ENCODE data around the gene CCDC32. TPM values are rescaled to one million over a fixed set of nuclear protein-coding genes. Genes with fewer than 3 reads are reported as not detected.

The CCDC32 gene
- total RNA-seq, 2 donors from 2014 or later: 27.5 to 32.0 TPM

DNA sequence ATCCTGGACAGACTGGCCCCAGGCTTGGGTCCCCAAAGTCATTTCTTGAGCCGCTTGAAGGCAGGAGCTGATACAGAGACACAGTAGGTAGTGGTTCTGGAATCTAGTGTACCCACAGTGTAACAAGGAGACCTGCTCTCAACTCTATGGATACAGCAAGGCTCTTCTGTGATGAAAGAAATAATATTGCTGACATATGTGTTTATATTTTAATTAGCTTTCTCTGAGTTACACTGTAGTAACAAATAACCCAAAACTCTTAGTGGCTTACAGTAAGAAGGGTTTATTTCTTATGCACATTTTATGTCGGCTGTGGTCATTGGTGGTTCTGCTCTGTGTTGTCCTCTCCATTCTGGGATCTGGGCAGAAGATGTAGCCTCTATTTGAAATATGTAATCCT is 48.5 kb downstream of the CCDC32 start:
- DNase-seq: no peak
- H3K36me3 ChIP-seq: no peaks in the 10 kb centered on the region

GRCh38 chr15:40513609-40514008 is 51.2 kb downstream of the CCDC32 start:
- no peak for TF ChIP-seq CTCF (IDR thresholded peaks at IDR 0.05)
- Histone ChIP-seq H3K9ac (ENCODE audit: low read depth in 2 of 2, low read length in 2 of 2) (no peak overlapping the region), H3K9me3 (no peaks in the 10 kb centered on the region), H3K4me1 (no peaks in the 10 kb centered on the region), H3K27me3 (no peaks in the 10 kb centered on the region), H3K27ac (no peak overlapping the region), H3K36me3 (no peaks in the 10 kb centered on the region), H3K4me3 (no peak overlapping the region)
- intact Hi-C loops (cut with DNase I): no loop called here
- DNase-seq: no peak

More for the DNA sequence above, 48.5 kb downstream of the CCDC32 start:
- intact Hi-C loops (cut with DNase I): no loop called here
- Histone ChIP-seq H3K27me3 (no peaks in the 10 kb centered on the region), H3K4me3 (no peak overlapping the region), H3K9me3 (no peaks in the 10 kb centered on the region), H3K4me1 (no peaks in the 10 kb centered on the region), H3K27ac (no peak overlapping the region), H3K9ac (ENCODE audit: low read depth in 2 of 2, low read length in 2 of 2) (no peak overlapping the region)
- no peak for TF ChIP-seq CTCF (IDR thresholded peaks at IDR 0.05)

GRCh38 chr15:40512440-40512839 is 52.4 kb downstream of the CCDC32 start:
- no peak for DNase-seq
- Histone ChIP-seq H3K27ac (no peak overlapping the region), H3K36me3 (no peaks in the 10 kb centered on the region), H3K9ac (ENCODE audit: low read depth in 2 of 2, low read length in 2 of 2) (no peak overlapping the region), H3K4me1 (no peaks in the 10 kb centered on the region), H3K27me3 (no peaks in the 10 kb centered on the region), H3K4me3 (no peak overlapping the region), H3K9me3 (no peaks in the 10 kb centered on the region)
- intact Hi-C loops (cut with DNase I): no loop called here
- TF ChIP-seq CTCF (IDR thresholded peaks at IDR 0.05): no peak

DNA sequence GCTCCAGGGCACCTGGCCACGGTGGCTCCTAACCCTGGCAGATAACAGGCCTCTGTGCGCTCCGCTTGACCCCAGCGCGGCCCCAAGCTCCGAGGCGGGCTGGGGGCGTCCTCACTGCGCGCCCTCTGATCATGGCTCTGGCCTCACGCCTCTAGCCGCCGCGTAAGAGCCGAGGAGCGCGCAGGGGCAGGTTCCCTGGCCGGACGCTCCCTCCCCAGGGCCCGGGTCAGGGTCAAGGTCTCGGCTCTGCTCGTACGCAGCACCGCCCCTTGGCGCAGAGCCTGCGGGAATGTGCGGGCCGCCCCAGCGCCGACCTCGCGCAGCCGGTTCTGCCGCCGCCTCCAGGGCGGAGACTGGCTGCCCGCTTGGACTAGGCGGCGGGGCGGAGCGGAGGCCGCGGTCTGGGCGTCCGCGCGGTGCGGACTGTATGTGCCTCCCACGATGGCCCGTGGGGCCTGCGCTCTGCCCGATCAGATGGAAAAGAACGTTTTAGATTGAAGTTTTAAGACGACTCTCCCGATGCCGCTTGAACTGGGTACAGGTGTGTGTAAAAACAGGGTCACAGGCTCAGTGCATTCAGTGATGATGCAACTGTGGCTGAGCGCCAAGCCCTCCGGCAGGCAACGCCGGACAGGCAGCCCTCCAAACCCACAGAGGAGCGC is 53.2 kb downstream of the CCDC32 start:
- Histone ChIP-seq H3K27ac (no peak overlapping the region), H3K4me1 (no peaks in the 10 kb centered on the region), H3K9ac (ENCODE audit: low read depth in 2 of 2, low read length in 2 of 2) (peak overlapping the region; percentile 65 to 72), H3K36me3 (no peaks in the 10 kb centered on the region), H3K9me3 (no peaks in the 10 kb centered on the region), H3K4me3 (peak overlapping the region; percentile 60), H3K27me3 (no peaks in the 10 kb centered on the region)
- intact Hi-C loops (cut with DNase I): no loop called here
- peak; percentile 88 for DNase-seq
- TF ChIP-seq CTCF (IDR thresholded peaks at IDR 0.05): no peak

- H3K9ac ChIP-seq (ENCODE audit: low read depth in 2 of 2, low read length in 2 of 2): peak overlapping the region; percentile 65 to 72
- intact Hi-C loops (cut with DNase I): no loop called here
- no peaks in the 10 kb centered on the region for H3K27me3 ChIP-seq
- no peak for TF ChIP-seq CTCF (IDR thresholded peaks at IDR 0.05)
- peak; percentile 21 for DNase-seq
- no peaks in the 10 kb centered on the region for H3K36me3 ChIP-seq
- H3K4me3 ChIP-seq: peak overlapping the region; percentile 60
- H3K27ac ChIP-seq: no peak overlapping the region
- no peaks in the 10 kb centered on the region for H3K9me3 ChIP-seq
- no peaks in the 10 kb centered on the region for H3K4me1 ChIP-seq
Observed at GRCh38 chr15:40511093-40511471, 53.8 kb downstream of the CCDC32 start.

Measured in colonic mucosa (tissue), 4 donors.